Activated CD4-positive, alpha-beta T cell treated with anti-CD3 and anti-CD28 coated beads, Interleukin-2, amount 50 U/mL, for 48 hours (primary cell): ENCODE measurements around the gene LRRC38.
"Not testable (repeated sequence)": the region's sequence is repeated elsewhere in the genome, so short reads cannot be mapped to it uniquely, and the experiment has no call there.

ENCODE experiments used
- DNase-seq, 2 experiments: peaks; one replicate each; pipeline ENCODE4 v3.0.0-alpha.2; 2020

LRRC38 gene, protein sequence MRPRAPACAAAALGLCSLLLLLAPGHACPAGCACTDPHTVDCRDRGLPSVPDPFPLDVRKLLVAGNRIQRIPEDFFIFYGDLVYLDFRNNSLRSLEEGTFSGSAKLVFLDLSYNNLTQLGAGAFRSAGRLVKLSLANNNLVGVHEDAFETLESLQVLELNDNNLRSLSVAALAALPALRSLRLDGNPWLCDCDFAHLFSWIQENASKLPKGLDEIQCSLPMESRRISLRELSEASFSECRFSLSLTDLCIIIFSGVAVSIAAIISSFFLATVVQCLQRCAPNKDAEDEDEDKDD

DNA sequence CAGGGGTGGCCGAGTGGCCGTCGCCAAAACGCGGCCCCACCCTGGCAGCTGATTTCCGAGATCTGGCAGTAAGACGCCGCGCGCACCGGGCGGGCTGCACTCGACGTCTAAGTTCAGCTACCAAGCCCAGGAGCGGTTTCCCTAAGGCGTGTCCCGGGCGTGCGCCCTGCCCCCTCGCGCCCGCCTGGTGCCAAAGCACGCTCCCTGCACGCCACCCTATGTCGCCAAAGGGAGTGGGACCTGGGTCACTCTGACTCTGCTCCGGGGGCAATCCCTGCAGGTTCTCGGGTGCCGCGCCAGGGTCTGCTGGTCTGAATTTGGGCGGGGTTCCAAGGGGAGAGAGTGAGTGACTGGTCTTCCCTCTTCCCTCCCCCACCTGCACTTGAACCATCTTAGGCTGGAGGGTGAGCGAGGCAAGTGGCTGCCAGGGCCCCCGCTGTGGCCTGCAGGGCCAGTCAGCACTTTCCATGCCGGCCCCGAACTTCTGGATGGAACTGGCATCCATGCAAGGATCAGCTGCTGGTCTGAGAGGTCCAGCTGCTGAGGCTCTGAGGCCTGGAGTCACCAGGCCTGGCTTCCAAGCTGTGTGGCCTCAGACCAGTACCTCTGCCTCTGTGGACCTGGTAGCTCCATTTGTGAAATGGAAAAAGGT lies at the start of gene LRRC38:
Gene LRRC38 (minus strand): TSS at position 109 of the 652 bp plus-strand sequence. CDS start 410 bp downstream, outside the sequence.
- DNase-seq, result peak; percentile 6 to 13

DNA sequence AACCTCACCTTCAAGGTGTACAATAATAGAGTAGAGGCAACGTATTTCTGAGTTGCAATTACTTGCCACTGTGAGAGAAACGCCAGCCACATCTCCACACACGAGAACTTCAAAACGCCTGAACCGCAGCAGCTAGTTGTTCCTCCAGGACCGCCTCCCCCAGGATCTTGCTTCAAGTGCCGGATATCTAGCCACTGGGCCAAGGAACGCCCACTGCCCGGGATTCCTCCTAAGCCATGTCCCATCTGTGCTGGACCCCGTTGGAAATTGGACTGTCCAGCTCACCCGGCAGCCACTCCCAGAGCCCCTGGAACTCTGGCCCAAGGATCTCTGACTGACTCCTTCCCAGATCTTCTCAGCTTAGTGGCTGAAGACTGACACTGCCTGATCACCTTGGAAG lies 49.2 kb upstream of the LRRC38 start:
- not testable (repeated sequence) for DNase-seq

DNA sequence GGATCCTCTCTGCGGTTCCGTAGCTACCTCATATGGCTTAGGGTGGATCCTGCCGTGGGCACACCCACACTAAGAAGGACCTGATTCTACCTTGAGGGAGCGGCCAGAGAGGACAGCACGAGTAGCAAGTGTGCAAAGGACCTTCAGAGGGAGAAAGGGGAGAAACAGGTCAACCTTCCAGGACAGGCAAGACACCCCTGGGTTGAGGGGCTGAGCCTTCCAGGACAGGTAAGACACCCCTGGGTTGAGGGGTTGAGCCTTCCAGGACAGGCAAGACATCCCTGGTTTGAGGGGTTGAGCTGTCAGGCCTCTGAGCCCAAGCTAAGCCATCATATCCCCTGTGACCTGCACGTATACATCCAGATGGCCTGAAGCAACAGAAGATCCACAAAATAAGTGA lies 46.7 kb upstream of the LRRC38 start:
- DNase-seq, result no peak

DNA sequence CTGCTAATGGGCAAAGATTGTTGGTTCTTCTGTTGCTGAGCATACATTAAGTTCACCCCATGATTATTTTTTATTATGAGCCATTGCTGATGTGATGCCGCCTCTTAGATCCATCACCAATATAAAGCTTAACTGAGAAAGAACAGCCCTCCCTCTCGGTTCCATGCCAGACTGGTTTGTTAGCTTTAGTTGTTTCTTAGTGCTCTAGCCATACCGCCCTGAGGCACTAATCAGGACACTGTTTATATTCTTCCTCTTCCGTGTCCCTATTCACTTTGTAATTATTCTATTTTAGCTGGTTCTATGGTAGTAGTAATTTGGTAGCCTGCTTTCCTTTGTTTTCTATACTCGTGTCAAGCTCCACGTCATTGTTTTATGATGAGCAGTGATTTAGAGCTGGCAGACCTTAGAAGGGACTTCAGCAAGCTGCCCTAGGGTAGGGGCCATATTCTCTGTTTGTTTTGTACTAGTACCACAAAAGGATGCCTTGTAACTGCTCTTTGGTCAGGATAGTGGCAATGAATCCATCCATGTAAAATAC lies 42.5 kb upstream of the LRRC38 start:
- no peak for DNase-seq

- DNase-seq, result no peak
Observed at GRCh38 chr1:13554798-13555197, 41.0 kb upstream of the LRRC38 start.

GRCh38 chr1:13550663-13551062 lies 36.9 kb upstream of the LRRC38 start:
- no peak for DNase-seq

GRCh38 chr1:13549521-13549920 lies 35.7 kb upstream of the LRRC38 start:
- DNase-seq, result no peak

- DNase-seq, result no peak
Observed at GRCh38 chr1:13549021-13549420, 35.2 kb upstream of the LRRC38 start.

DNA sequence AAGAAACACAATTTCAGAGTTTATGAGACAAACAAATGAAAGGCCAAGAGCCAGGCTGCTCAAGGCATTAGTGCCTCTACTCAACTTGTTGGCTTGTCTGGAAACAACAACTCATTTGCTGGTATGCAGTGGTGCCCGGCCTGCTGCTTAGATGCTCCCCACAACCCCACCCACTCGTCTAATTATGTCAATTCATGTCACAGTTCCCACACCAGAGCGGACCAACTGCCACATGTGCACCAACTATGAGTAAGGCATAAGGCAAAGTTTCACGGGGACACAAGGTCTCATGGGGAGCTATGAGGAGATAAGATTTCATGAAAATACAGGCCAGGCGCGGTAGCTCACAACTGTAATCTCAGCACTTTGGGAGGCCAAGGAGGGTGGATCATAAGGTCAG lies 34.5 kb upstream of the LRRC38 start:
- DNase-seq, result no peak

GRCh38 chr1:13546791-13547190 lies 33.0 kb upstream of the LRRC38 start:
- DNase-seq, result no peak

- DNase-seq, result no peak
Observed at GRCh38 chr1:13544221-13544556, 30.4 kb upstream of the LRRC38 start.

DNA sequence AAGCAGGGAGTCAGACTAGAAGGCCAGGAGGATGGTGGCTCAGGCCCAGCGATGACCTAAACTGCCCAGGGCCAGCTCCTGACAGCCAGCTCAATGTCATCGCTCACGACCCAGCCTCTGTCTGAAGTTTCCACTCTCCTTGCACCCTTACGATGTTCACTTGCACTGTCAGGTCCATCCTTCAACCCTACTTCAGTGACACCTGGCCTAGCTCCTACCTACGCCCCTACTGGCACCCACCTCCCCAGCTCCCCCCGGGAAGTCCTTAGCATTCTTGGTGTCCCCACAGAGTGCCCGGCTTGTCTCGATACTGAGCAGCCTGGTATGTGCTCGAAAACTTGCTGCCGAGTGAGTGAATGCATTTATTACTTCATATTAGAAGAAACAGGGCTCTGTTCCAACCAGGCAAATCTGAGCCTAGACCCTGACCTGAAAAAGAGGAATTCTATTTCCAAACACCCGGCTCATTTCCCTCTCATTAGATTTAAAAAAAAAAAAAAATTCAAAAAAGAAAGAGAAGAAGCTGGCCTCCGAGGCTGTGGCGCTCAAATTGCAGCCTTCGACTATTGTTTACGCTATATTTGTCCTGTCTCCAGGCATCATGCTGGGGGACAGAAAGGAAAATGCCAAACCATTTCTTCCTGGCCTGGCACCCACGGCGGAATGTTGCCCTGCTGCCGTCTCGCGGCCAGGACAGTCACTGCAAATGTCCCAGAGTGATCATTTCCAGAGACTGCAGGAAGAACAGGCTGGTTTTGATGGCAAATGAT lies 29.8 kb upstream of the LRRC38 start:
- no peak for DNase-seq

- DNase-seq, result no peak
Observed at GRCh38 chr1:13541435-13542215, 27.8 kb upstream of the LRRC38 start.

GRCh38 chr1:13540866-13541265 lies 27.1 kb upstream of the LRRC38 start:
- no peak for DNase-seq

DNA sequence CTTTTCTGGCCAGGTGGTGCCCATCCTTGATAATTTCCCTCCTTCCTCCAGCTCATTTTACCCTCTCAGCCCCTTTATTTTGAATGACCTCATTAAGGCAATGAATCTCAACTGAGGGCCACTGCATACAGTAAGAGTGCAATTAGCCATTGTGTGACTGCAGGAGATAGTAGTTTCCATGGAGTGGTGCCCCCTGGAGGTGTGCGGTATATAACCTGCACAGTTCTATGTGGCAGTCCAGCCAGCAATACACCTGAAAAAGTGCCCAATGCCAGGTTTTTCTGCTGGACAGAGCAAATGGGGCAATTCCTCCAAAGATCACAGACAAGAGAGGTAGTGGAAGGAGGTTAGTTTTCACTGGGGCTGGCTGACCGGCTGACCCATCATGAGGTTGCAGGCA lies 25.9 kb upstream of the LRRC38 start:
- no peak for DNase-seq

- DNase-seq, result no peak
Observed at GRCh38 chr1:13538832-13539231, 25.0 kb upstream of the LRRC38 start.

- no peak for DNase-seq
Observed at GRCh38 chr1:13536571-13536970, 22.8 kb upstream of the LRRC38 start.

DNA sequence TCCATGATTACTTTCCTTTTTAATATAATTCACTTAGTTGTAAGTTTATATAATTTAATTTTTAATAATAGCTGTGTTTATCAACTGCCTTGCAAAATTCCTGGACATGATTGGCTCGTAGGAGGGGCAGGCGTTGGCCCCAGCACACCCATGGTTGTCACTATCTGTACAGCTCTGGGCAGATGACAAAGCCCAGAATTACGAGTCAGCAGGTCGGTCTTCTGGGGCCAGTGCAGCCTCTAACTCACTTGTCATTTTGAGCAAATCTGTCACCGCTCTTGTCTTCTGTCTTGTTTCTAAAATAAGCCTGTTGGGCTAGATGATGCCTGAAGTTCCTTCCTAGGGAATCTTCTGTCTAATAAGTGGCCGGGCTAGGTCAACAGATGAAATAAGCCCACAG lies 21.4 kb upstream of the LRRC38 start:
- DNase-seq, result no peak

DNA sequence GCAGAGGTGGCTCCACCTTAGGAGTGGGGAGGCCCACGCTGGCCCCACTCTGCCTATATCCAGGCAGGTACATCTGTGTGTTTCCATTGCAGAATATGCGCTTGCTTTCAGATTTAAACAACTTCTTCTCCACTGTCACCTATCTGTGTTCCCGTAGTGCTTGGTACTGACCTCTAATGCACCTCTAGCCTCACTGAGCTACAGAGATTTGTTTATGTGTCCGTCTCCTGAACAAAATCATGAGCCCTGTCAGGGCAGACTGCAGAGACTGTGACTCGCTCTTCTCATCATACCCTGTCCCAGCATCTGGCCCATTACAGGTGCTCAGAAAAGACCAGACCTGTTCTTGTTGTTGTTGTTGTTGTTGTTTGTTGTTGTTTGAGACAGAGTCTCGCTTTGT lies 14.5 kb upstream of the LRRC38 start:
- DNase-seq, result no peak

DNA sequence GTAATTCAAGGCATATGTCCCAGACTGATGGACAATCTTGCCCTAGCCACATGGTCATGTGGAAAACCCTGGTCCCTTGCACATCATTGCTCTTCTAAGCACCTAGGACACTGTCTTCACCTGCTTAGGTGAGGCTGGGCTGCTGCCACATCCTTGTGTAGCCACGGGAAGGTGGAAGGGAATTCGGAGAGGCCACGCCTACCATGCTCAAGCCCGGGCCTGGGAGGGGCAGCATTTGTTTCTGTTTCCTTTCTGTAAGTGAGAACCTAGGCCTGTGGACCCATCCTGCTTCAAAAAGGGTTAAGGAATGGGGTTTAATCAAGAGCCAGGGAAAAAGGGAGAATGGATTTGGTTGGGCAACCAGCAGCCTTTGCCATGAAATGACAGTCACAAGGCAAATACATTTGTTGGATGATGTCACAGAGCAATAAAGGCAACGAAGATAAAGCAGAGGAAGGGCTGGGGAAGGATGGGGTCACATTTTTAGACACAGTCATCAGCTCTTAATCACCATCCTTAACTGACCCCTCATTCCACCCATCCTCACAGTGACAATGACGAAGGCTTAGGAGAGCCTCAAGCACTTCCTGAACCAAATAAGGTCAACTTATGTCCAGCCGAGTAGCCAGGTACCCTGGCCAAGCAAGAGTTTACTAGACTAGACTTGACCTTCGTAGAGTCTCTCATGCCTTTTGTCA lies 10.1 kb upstream of the LRRC38 start:
- no peak for DNase-seq

- DNase-seq, result no peak
Observed at GRCh38 chr1:13520985-13521384, 7.2 kb upstream of the LRRC38 start.

DNA sequence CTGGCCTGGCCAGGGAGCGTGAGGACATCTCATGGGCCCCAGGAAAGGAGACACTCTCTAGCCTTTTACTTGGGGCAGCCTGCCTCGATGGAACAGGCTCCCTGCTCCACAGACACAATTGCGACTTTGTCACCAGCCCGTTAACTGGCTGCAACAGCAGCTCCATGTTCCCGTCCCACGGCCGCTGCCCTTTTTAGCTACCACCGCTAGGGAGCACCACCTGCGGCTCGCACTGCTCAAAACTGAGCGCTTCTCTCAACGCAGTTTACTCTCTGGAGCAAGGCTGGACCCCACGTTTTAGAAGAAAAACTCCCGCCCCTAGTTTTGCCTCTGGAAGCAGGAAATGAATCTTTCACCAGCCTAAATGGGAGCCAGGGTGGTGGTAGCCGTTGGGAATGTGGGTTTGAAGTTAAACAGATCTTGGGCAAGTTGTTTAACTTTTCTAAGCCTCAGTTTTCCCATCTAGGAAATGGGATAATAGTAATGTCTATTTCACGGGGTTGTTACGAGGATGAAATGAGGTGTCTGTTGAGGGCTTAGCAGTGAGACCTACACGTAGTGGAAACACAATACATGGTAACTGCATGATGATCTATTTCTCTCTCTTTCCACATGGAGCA lies 3.5 kb upstream of the LRRC38 start:
- DNase-seq, result peak; percentile 6 to 12
